ENCODE results near the gene EXOC3L2.
A peak's percentile ranks its signal among the peaks of the same experiment; 100 is the strongest.

The EXOC3L2 gene

GRCh38 chr19:45200568-45200967 lies 44.6 kb downstream of the EXOC3L2 start:
- Histone ChIP-seq H3K36me3 (ENCODE audit: insufficient read depth, low read length) (no peaks in the 10 kb centered on the region; the same call in 1 of the 2 replicates), H3K9me2 (ENCODE audit: low read depth, low read length) (no peaks in the 10 kb centered on the region), H2AFZ (ENCODE audit: low read length) (no peak overlapping the region), H4K20me1 (ENCODE audit: insufficient read depth, low read length) (no peaks in the 10 kb centered on the region), H3K9me3 (ENCODE audit: low read length) (no peaks in the 10 kb centered on the region), H3K4me2 (ENCODE audit: low read length) (no peak overlapping the region), H3F3A (ENCODE audit: insufficient read depth, low read length) (no peaks in the 10 kb centered on the region), H3K4me3 (ENCODE audit: low read depth, low read length, poor library complexity, severe bottlenecking) (no peak overlapping the region), H3K27ac (ENCODE audit: low read depth, low read length, poor library complexity, severe bottlenecking) (no peak overlapping the region), H3K79me2 (ENCODE audit: insufficient read depth, low read length) (no peaks in the 10 kb centered on the region), H3K9ac (ENCODE audit: low read length) (no peak overlapping the region), H3K27me3 (ENCODE audit: insufficient read depth, low read length) (peaks cover 6% of the 10 kb centered on the region; the same call in 1 of the 2 replicates), H3K4me1 (ENCODE audit: insufficient read depth, low read length, severe bottlenecking) (no peaks in the 10 kb centered on the region)
- no peak for TF ChIP-seq EZH2 (IDR thresholded peaks at IDR 0.05; ENCODE audit: borderline replicate concordance, low read length)
- TF ChIP-seq CTCF (IDR thresholded peaks at IDR 0.05; ENCODE audit: low read length), result peak; percentile 24; the same call in 1 of the 2 replicates

GRCh38 chr19:45195764-45196163 lies 49.4 kb downstream of the EXOC3L2 start:
- no peaks in the 10 kb centered on the region for H3K36me3 ChIP-seq (ENCODE audit: insufficient read depth, low read length)
- no peak overlapping the region for H3K4me3 ChIP-seq (ENCODE audit: low read depth, low read length, poor library complexity, severe bottlenecking)
- no peaks in the 10 kb centered on the region for H3K9me2 ChIP-seq (ENCODE audit: low read depth, low read length)
- peaks cover 6% of the 10 kb centered on the region; the same call in 1 of the 2 replicates for H3K27me3 ChIP-seq (ENCODE audit: insufficient read depth, low read length)
- no peak overlapping the region for H3K27ac ChIP-seq (ENCODE audit: low read depth, low read length, poor library complexity, severe bottlenecking)
- H2AFZ ChIP-seq (ENCODE audit: low read length), result no peak overlapping the region
- no peak for TF ChIP-seq CTCF (IDR thresholded peaks at IDR 0.05; ENCODE audit: low read length)
- TF ChIP-seq EZH2 (IDR thresholded peaks at IDR 0.05; ENCODE audit: borderline replicate concordance, low read length), result no peak
- H3K9me3 ChIP-seq (ENCODE audit: low read length), result no peaks in the 10 kb centered on the region
- H3K79me2 ChIP-seq (ENCODE audit: insufficient read depth, low read length), result no peaks in the 10 kb centered on the region
- no peaks in the 10 kb centered on the region for H3K4me1 ChIP-seq (ENCODE audit: insufficient read depth, low read length, severe bottlenecking)
- H3F3A ChIP-seq (ENCODE audit: insufficient read depth, low read length), result no peaks in the 10 kb centered on the region
- no peak overlapping the region for H3K4me2 ChIP-seq (ENCODE audit: low read length)
- H4K20me1 ChIP-seq (ENCODE audit: insufficient read depth, low read length), result no peaks in the 10 kb centered on the region
- no peak overlapping the region for H3K9ac ChIP-seq (ENCODE audit: low read length)

GRCh38 chr19:45191375-45191774 lies 53.8 kb downstream of the EXOC3L2 start:
- Histone ChIP-seq H3F3A (ENCODE audit: insufficient read depth, low read length) (no peaks in the 10 kb centered on the region), H3K9ac (ENCODE audit: low read length) (no peak overlapping the region), H3K36me3 (ENCODE audit: insufficient read depth, low read length) (no peaks in the 10 kb centered on the region), H4K20me1 (ENCODE audit: insufficient read depth, low read length) (no peaks in the 10 kb centered on the region), H3K4me2 (ENCODE audit: low read length) (no peak overlapping the region), H3K9me3 (ENCODE audit: low read length) (no peaks in the 10 kb centered on the region), H3K4me1 (ENCODE audit: insufficient read depth, low read length, severe bottlenecking) (no peaks in the 10 kb centered on the region), H3K27me3 (ENCODE audit: insufficient read depth, low read length) (no peaks in the 10 kb centered on the region; the same call in 1 of the 2 replicates), H3K9me2 (ENCODE audit: low read depth, low read length) (no peaks in the 10 kb centered on the region), H3K79me2 (ENCODE audit: insufficient read depth, low read length) (no peaks in the 10 kb centered on the region), H3K4me3 (ENCODE audit: low read depth, low read length, poor library complexity, severe bottlenecking) (no peak overlapping the region), H3K27ac (ENCODE audit: low read depth, low read length, poor library complexity, severe bottlenecking) (no peak overlapping the region), H2AFZ (ENCODE audit: low read length) (no peak overlapping the region)
- no peak for TF ChIP-seq EZH2 (IDR thresholded peaks at IDR 0.05; ENCODE audit: borderline replicate concordance, low read length)
- TF ChIP-seq CTCF (IDR thresholded peaks at IDR 0.05; ENCODE audit: low read length), result no peak

All from OCI-LY1 (cell line).